KMS-11 (cell line): ENCODE data around the gene FHOD3.

Experiments used
- H2AFZ ChIP-seq: fragments of 200-600 bp; sonication (generic); 2 replicates; pipeline ENCODE4 v1.6.1; 2016; ENCODE audit warnings: antibody characterized with exemption, mixed run types, low read depth
- H3K27ac ChIP-seq: fragments of 200-600 bp; sonication (generic); 2 replicates; pipeline ENCODE4 v1.6.1; 2016; ENCODE audit warnings: mild to moderate bottlenecking, mixed run types
- H3K27me3 ChIP-seq: fragments of 200-600 bp; sonication (generic); 2 replicates; pipeline ENCODE4 v1.6.1; 2017; ENCODE audit warnings: mild to moderate bottlenecking, low read depth, mixed run types, moderate library complexity; ENCODE audit not compliant: insufficient read depth
- H3K36me3 ChIP-seq: fragments of 200-600 bp; sonication (generic); 2 replicates; pipeline ENCODE4 v1.6.1; 2017; ENCODE audit warnings: mild to moderate bottlenecking, mixed run types; ENCODE audit not compliant: insufficient read depth
- H3K4me1 ChIP-seq: fragments of 200-600 bp; sonication (generic); 2 replicates; pipeline ENCODE4 v1.6.1; 2016; ENCODE audit warnings: mild to moderate bottlenecking, low read depth, mixed run types; ENCODE audit not compliant: poor library complexity, severe bottlenecking
- H3K4me2 ChIP-seq: fragments of 200-600 bp; sonication (generic); 2 replicates; pipeline ENCODE4 v1.7.0; 2016; ENCODE audit warnings: mild to moderate bottlenecking, mixed run types
- H3K4me3 ChIP-seq: fragments of 200-600 bp; sonication (generic); IDR thresholded peaks from 2 replicates; pipeline ENCODE4 v1.6.1; 2017; ENCODE audit warnings: low read depth, low read length, mixed read lengths; ENCODE audit not compliant: insufficient read depth
- H3K79me2 ChIP-seq: fragments of 200-600 bp; sonication (generic); 2 replicates; pipeline ENCODE4 v1.6.1; 2016; ENCODE audit warnings: low read depth, mixed run types; ENCODE audit not compliant: insufficient read depth
- H3K9ac ChIP-seq: fragments of 200-600 bp; sonication (generic); 2 replicates; pipeline ENCODE4 v1.6.1; 2016; ENCODE audit warnings: mild to moderate bottlenecking, mixed run types
- H4K20me1 ChIP-seq: fragments of 200-600 bp; sonication (generic); 2 replicates; pipeline ENCODE4 v1.6.1; 2016; ENCODE audit warnings: mild to moderate bottlenecking, mixed run types; ENCODE audit not compliant: insufficient read depth
- CTCF ChIP-seq: fragments of 200-600 bp; sonication (generic); conservative IDR thresholded peaks from 2 replicates; pipeline ENCODE4 v1.6.1; 2017; ENCODE audit warnings: low read depth, mild to moderate bottlenecking, antibody characterized with exemption, low read length, moderate library complexity, mixed read lengths

Gene FHOD3

GRCh38 chr18:36481201-36481657, 183.7 kb downstream of the FHOD3 start:
- Histone ChIP-seq H3K79me2 (no peaks in the 10 kb centered on the region), H3K4me2 (no peak overlapping the region), H3K27ac (no peak overlapping the region), H3K9ac (no peak overlapping the region), H3K4me1 (no peaks in the 10 kb centered on the region), H3K36me3 (no peaks in the 10 kb centered on the region), H4K20me1 (no peaks in the 10 kb centered on the region), H3K27me3 (no peaks in the 10 kb centered on the region), H3K4me3 (no peak overlapping the region), H2AFZ (no peak overlapping the region)
- no peak for TF ChIP-seq CTCF

DNA sequence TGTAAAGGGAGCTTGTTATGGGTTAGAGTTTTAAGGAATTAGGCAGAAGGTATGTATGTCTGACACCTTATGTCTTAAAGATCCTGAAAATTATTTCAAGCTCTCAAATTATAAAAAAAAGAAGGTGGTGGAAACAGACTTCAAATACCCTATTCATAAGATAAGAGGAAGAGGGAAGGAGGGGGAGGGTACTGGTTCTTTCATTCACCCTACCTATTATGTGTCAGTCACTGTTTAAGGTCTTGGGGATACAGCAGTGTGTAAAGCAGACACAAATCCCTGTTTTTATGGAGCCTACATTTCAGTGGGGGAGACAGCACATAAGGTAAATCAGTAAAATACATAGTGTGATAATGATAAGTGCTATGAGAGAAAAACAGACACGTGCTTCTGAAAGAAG, 184.4 kb downstream of the FHOD3 start:
- H3K36me3 ChIP-seq, result no peaks in the 10 kb centered on the region
- no peak overlapping the region for H3K4me3 ChIP-seq
- no peaks in the 10 kb centered on the region for H3K4me1 ChIP-seq
- H3K27me3 ChIP-seq, result no peaks in the 10 kb centered on the region
- H2AFZ ChIP-seq, result no peak overlapping the region
- H3K79me2 ChIP-seq, result no peaks in the 10 kb centered on the region
- no peak for TF ChIP-seq CTCF
- no peaks in the 10 kb centered on the region for H4K20me1 ChIP-seq
- H3K27ac ChIP-seq, result no peak overlapping the region
- H3K4me2 ChIP-seq, result no peak overlapping the region
- no peak overlapping the region for H3K9ac ChIP-seq

DNA sequence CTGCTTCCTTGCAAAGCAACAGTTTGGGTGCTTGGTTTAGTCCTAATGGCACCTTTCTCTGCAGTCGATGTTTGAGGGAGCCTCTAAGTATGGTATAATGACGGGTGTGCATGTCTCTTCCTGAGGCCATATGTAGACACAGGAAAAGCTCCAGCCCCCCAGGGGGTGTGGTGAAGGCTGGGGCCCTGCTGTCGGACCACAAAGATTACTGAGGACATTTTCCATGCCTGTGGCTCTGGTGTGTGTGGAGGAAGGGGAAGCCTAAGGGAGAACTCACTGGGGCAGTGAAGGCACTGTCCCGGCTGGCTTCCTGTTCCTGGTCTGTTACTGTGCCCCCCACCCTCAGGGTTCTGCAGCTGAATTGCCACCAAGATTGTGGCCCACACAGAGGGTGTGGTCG, 187.1 kb downstream of the FHOD3 start:
- H3K27ac ChIP-seq, result no peak overlapping the region
- no peak for TF ChIP-seq CTCF
- no peaks in the 10 kb centered on the region for H3K79me2 ChIP-seq
- no peaks in the 10 kb centered on the region for H4K20me1 ChIP-seq
- H3K36me3 ChIP-seq, result no peaks in the 10 kb centered on the region
- H3K4me2 ChIP-seq, result no peak overlapping the region
- H3K27me3 ChIP-seq, result no peaks in the 10 kb centered on the region
- H3K4me1 ChIP-seq, result no peaks in the 10 kb centered on the region
- no peak overlapping the region for H2AFZ ChIP-seq
- H3K4me3 ChIP-seq, result no peak overlapping the region
- no peak overlapping the region for H3K9ac ChIP-seq

DNA sequence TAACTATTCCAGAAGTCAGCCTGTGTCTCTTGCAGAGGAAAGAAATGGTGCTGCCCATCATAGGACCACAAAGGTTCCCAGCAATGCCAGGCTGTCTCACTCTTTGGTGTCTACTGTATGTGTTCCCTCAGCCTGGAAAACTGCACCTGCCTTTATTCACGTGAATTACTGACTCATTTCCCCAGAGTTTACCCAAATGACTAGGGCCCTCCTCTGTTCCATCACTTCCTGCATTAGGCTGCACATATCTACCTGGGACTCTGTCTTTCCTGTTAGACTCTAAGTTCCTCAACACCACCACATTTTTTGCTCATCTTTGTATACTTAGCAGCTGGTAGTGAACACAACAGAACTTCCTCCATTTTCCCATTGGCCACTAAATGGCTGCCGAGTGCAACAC, 188.3 kb downstream of the FHOD3 start:
- Histone ChIP-seq H3K4me2 (no peak overlapping the region), H3K79me2 (no peaks in the 10 kb centered on the region), H4K20me1 (no peaks in the 10 kb centered on the region), H3K27me3 (no peaks in the 10 kb centered on the region), H3K27ac (no peak overlapping the region), H3K9ac (no peak overlapping the region), H3K4me3 (no peak overlapping the region), H3K36me3 (no peaks in the 10 kb centered on the region), H3K4me1 (no peaks in the 10 kb centered on the region), H2AFZ (no peak overlapping the region)
- no peak for TF ChIP-seq CTCF
